Activated naive CD4-positive, alpha-beta T cell treated with Interleukin-2 at 50 U/mL for 16 hours (primary cell): ENCODE data around the gene USH2A.

Experiments
- DNase-seq: peaks from one replicate; pipeline ENCODE4 v3.0.0-alpha.2; 2020

Gene USH2A

DNA sequence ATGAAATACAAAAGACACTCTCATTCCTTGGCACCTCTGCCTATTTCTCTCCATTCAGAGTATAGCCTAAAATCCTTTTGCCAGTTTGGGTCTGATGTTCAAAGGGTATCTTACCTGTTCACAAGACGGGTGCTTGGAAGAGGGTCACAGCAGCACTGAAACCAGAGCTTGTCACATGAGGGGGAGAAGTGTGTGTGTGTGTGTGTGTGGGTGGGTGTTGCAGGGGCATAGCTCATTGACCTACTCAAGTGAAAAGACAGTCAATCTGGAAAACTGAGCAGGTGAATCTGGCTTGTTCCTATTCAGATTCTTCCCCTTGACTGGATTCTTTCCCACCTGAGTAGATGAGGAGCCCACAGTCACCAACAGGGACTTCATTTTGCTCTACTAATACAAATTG, 792.2 kb downstream of the USH2A start:
- DNase-seq = no peak

DNA sequence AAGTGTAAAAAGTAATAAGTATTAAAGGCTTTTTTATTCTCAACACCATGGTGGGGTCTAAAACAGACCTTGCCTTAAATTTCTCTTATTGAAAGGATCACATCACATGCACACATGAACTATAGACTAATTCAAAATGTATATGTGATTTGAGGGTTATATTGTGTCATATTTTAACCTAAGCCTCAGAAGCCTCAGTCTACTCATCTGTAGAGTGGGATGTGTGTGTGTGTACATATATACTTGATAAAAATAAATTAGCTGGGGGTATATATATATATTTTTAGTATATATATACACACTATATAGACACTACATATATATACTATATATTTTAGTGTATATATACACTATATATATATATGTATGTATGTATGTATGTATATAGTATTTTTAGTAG, 797.3 kb downstream of the USH2A start:
- DNase-seq = no peak

DNA sequence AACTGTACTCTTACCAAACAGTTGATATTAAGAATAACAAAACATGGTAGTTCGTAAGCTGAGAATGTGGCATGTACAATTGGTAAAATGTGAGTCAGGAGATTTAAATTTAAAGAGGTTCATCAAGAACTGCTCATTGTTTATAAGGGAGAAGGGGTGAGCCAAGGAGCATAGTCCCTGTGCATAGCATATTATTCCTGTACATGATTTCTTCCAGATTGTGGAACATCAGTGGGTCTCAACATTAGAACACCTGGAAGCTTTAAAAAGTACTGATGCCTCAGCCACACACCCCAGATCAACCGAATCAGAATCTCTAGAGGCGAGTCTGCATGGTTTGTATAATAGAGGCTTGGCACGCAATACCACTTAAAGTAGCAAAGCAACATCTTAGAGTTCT, 800.1 kb downstream of the USH2A start:
- DNase-seq = no peak

DNA sequence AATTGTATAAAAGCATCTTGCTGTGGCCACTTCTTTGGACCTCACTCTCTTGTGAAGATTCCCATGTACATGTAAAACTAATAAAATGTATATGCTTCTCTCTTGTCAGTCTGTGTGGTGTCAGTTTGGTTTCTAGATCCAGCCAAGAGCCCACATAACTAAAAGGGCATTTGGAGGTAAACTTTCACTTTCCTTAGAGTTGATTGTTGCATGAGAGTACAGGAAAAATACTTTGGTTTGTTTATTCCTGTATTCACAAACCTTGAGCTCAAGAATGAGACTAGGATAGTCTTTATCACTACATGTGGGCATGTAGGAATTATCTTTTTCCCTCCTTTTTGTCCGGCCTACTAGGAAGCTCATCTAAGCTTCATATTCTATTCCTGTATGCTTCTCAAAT, 805.3 kb downstream of the USH2A start:
- DNase-seq = no peak

DNA sequence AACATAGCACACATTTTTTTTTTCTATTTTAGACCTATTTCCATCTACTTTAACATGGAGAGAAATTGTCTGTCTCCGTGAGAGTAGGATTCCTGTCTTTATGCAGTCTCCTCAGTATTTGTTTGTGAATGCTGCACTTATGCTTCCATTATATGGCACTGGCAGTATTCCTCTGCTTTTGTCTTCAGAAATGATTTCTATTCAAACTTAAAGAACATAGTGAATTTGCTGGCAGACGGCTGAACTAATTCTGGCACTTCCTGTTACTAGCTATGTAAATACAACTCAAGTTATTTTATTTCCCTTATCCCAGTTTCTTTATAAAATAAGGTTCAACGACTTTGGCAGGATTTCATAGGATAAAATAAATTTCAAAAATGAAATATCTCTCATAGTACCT, 810.9 kb downstream of the USH2A start:
- no peak for DNase-seq

DNA sequence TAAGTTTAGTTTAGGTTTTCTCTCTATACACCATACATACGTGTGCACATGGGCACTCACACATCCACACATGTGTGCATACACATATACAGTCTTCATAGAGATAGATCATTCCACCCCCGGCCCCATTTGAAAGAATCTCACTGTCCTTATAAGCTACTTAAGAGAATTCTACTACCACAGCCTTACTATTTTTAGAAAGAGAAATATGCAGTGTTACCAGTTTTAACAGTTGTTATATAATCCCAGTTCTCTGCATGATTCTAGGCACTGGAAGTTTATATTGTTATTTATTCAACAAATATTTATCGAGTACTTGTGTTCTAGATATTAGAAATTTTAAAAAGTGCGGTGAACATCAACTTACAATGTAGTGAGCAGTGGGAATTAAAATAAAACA, 814.6 kb downstream of the USH2A start:
- DNase-seq = no peak

DNA sequence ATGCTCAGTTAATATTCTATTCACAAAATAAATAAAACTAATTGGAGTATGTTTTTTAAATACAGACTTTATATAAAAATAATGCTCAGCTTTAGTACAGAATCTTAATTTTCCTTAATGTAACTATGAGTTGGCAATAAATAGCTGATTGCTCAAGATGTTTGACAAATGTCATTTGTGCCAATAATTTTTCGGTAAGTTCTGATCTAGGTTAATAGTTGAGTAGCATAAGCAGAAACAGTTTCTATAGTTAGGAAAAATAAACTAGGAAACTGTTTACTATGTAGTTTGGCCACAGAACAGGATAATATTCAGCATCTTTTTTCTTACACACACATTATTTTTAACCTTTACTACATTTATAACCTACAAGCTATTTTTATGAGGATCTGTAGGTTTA, 815.8 kb downstream of the USH2A start:
- DNase-seq = no peak

DNA sequence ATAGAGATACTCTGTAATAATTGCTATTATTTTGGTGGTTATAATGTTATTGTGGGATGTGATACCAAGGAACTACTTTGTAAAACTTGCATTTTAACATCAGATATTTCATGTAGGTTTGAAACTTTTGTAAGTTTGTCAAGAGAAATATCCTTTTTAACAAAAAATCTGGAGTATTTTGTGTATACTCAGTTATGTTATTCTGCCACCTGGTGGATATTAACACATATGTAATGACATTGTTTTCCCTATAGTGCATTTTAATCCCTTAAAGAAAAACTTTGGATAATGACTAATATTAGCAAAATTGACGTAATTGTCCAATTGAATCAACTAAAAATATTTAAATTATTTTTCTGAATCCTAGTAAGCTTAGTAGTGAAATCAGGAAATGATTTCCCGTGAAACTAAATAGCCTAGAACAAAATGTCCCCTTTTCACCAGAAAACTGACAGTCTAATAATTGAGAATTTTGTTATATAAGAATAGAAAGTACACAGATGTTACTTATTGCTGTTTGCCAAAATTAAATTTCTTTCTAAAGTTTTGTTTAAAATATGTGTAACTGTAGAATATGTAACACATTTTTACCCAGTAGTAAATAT, 816.6 kb downstream of the USH2A start:
- no peak for DNase-seq

DNA sequence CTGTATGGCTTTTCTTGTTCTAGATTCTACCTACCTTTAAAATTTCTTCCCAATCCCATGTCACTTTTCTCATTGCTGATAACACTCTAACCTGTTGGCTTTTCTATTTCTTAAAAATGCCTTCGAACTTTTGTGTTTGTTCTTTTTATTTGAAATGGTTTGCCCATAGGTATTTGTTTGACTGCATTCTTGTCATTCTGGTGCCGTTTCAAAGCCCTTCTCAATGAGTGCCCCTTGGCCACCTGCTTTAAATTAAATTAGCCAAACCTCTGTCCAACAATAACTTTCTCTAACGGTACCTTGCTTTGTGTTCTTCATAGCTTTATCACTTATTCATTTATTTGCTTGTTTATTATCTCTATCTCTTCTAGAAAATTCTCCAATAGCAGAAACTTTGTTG, 817.2 kb downstream of the USH2A start:
- no peak for DNase-seq

DNA sequence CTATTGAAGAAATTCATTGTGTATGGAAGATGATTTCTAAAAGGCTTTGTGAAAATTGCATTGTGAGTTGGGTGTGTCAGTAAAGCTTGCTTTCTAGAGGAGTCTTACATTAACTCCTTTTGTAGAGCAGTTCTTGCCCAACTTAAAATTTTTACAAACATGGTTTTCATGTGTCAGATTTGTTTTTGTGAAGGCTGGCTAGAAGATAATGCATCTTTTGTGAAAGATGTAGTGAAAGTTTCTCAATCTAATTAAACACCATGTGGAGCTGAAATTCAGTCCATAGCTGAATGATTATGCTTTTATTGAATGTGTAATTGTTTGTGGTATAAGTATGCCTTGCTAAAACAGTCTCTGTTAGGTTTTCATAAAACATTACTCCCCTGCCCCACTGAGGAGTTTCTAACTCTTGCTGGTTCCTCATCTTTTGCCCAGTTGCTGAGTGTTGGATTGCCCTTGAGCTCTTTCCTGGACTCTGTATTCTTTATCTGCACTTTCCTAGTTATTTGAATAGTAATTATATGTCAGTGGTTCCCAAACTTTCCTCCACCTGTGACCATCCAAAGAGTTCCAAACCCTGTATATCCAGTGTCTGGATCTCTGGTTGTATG, 818.1 kb downstream of the USH2A start:
- DNase-seq = no peak

DNA sequence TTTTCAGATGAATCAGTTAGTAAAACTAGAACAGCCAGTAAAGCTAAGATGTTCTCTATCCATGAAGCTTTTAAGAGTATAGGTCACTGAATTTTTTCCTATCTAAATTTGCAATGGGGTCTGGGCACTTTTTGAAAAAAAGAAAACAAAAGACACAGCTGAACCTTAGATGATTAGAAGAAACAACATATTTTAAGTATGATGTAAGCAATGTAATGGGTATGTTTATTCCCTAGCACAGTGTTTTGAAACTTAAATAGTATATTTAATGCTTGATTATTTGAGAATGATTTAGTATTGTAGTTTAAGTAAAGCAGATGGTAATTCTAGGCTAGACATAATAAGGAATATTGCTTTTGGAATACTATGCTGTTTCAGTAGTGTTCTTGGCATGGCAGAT, 819.9 kb downstream of the USH2A start:
- no peak for DNase-seq

DNA sequence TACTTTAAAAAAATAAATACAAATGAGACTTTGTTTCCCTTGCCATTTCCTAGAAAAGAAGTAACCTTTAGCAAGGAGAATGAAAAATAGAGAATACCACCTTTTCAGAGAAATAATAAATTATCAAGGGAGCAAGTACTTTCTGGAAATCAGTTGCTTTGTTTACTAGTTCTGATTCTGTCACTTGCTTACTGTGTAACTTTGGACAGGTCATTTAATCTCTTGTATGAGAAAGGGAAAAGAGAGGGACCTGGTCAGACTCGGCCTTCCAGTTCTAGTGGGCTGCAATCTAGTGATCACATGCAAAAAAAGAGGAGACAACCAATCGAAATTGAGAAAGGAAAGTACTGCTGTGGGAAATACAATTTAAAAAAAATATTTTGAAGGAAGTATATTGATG, 822.0 kb downstream of the USH2A start:
- no peak for DNase-seq

DNA sequence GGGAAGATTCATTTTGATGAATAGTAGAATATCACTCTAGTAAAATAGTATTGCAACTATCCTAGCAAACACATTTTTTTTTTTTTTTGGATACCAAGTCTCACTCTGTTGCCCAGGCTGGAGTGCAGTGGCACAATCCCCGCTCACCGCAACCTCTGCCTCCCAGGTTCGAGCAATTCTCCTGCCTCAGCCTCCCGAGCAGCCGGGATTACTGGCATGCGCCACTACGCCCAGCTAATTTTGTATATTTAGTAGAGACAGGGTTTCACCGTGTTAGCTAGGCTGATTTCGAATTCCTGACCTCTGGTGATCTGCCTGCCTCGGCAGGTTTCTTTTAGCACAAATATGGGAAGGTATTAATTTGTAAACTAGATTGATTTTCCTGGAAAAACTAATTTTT, 822.4 kb downstream of the USH2A start:
- DNase-seq = no peak

DNA sequence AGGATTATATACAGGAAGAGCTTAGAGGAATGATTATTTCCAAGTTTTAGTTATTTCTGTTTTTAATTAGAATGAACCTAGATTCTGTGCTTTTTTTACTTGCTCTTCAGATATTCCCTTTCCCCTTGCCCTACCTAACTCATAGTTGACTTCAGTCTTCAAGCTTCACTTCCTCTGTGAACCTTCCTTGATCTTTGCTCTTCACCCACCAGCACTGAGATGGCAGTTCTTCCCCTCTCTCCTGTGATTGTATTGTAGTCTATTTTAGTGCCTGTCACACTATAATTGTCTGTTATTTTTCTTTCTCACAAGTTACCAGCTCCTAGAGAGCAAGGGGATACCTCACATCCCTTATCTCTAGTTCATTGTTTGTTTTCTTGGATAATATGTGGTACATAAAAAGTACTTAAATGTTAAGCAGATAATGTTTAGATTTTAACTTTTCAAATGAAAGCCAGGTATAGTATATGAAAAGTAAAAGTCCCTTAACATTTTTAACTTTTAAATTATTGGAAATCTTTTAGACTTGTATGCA, 822.9 kb downstream of the USH2A start:
- no peak for DNase-seq

DNA sequence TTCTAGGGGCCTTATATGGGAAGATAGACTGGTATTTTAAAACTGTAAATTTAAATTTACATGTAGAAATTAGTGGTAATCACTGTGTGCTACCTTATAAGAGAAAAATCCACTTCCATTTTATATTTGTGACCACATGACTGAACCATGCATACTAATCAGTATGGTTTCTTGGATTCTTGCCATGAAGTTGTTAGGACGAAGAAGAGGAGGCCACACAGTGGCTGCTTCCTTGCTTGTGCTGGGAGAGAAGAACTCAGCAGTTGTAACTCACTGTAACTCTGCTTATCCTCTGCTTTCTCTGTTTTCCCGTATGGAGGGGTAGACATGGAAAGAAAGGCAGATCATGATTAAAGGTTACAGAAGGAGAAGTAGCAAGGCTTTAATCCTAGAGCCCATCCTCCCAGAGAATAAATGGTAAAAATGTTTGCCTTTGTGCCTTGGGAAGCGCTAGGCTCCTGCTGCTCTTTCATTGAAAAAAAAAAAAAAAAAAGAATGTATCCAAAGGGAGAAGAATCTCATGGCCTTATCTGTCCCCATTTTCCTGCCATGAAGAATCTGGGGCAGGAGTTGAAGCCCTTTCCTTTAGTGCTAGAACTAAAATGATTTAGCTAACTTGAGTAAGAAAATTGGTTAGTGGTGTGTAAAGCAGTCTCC, 823.7 kb downstream of the USH2A start:
- no peak for DNase-seq

DNA sequence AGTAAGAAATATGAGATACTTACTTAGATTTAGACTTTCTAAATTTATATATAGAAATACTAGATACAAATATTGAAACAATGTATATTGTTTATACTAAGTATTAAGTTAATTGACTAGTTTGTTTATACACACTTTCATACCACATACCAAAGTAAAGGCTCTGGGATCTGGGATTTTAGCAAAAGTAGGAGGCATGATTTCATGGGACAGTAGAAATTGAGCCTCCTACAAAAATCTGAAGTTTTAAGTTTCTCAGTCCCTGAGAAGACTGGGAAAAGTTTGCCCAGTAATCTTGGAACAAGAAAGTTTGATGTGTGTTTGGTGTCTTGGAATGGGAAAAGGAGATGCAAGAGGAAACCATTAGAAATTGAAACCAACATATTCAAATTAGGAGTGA, 825.3 kb downstream of the USH2A start:
- no peak for DNase-seq

DNA sequence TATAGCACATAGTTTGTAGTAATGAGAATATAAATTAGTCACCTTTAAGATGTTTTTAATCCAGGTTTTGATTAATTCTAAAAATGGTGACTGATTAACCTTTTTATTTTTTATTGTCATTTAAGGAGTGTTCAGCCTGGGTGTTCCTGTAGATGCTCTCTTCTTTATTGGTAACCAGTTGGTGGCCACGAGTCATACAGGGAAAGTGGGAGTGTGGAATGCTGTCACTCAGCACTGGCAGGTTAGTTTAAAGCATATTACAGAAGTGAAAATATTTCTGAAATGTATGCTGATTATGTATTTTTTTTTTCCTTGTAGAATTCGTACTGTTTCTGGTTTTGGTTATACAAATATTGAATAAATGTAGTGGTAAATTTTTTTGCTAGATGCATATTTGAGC, 828.0 kb downstream of the USH2A start:
- DNase-seq = no peak

DNA sequence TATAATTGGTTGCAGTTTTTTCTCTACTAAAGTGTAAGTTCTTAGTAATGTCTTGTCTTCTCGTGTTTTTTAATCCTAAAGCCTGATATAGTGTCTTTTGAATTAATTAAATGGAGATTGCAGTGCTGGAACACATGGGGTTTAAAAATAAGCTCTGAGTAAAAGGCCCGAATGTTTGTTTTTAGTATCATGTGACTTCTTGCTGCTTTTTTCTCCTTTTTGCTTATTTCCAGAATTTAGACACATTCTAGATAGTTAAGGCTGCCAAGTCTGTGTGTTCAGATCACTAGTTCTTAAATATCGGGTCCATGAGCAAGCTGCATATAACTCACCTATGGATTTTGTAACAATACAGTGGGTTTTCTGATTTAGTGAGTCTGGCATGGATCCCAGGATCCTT, 828.6 kb downstream of the USH2A start:
- DNase-seq = no peak

DNA sequence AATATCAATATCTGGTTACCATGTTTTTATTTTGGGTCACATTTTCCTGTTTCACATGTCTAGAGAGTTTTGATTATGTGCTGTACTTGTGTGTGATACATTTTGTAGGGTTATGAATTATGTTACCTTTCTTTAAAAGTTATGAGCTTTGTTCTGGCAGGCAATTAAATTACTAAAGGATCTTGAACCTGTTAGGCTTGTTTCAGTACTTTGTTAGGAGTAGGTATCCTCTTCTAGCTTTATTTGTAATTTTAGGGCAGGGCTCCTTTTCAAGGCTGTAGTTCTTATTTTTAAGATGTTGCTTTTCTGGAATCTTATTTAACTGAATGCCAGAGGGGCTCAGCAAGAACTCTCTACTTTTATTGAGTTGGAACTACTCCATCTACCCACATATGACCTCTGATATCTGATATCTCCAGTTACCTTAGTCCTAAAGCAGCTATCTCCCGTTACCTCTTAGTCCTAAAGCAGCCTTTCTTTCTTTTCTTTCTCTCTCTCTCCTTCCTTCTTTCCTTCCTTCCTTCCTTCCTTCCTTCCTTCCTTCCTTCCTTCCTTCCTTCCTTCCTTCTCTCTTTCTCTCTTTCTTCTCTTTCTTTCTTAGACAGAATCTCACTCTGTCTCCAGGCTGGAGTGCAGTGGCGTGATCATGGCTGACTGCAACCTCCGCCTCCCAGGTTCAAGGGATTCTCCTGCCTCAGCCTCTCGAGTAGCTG, 832.3 kb downstream of the USH2A start:
- DNase-seq = no peak

DNA sequence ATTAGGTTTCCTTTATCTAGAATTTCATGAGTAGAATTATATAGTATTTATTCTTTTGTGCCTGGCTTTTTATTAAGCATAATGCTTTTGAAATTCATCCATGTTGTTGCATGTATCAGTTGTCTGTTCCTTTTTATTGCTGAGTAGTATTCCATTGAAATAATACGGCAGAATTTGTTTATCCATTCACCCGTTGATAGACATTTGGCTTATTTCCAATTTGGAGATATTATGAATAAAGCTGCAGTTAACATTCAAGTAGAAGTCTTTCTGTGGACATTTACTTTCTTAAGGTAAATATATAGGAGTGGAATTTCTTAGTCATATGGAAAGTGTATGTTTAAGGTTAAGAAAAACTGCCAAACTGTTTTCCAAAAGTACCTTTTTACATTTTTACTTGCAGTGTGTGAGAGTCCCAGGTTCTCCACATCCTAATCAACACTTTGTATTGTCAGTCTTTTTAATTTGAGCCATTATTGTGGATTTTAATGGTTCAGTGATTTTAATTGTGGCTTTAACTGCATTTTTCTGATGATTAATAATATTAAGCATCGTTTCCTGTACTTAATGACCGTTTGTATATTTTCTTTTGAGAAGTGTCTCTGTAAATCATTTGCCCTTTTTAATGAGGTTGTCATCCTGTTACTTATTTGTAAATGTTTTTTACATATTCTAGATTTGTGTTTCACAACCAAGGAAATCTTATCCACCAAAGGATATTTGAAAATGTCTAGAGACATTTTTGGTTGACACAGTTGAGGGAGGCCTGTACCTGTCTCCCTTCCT, 833.4 kb downstream of the USH2A start:
- DNase-seq = no peak

DNA sequence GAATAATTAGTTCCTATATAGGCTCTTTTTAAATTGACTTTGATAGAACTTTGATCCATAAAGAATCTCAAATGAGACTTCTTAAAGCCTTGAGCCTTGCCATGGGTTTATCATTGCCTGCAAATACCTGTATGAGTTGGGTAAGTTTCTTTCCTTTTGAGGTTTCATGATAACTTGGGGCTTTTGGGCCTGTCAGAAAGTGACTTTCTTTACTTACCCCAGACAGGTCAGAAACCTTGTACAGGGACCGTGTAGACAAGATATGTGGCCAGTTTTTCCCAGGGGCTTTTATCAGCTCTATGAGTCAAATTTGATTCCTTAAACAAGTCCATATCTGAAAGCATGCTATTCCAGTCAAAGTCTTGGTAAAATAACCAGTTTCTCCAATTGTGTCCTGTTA, 838.9 kb downstream of the USH2A start:
- no peak for DNase-seq

DNA sequence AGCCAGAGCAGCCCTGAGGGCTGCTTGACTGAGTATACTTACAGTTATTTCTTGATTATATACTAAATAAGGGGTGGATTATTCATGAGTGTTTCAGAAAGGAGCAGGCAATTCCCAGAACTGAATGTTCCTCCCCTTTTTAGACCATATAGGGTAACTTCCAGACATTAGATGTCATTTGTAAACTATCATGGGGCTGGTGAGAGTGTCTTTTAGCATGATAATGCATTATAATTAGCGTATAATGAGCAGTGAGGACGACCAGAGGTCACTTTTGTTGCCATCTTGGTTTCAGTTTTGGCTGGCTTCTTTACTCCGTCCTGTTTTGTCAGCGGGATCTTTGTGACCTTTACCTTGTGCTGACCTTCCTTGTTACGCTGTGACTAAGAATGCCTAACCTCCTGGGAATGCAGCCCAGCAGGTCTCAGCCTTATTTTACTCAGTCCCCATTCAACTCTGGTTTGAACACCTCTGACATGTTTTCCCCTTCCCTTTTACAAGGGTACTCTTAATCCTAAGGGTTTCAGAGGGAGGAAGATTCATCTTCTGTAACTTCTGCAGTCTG, 840.0 kb downstream of the USH2A start:
- DNase-seq = no peak

DNA sequence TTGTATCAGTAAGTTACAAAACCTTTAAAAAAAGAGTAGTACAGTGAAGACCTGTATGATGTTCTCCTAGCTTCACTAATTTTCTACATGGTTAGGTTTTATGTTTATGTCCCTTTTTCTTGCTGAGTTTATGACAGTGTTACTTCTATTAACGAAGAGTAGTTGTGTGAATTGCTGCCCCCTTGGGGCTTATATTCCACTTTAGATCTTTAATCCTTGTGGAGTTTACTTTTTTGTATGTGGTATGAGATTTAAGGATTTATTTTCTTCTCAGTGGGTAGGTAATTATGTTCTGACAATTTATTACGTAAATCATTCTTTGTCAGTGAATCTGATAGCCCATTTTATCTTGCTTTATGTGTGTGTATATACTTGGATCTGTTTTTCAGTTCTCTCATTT, 841.4 kb downstream of the USH2A start:
- no peak for DNase-seq
